ENCODE measurements around the gene KAT2B. TPM values are rescaled to one million over a fixed set of nuclear protein-coding genes. Genes with fewer than 3 reads are reported as not detected.

KAT2B gene
- total and polyA plus RNA-seq, 2 of the 8 experiments (the other 6 are each of a cell fraction or from before 2014, with no cell fraction given): 0.24 to 0.91 TPM

DNA sequence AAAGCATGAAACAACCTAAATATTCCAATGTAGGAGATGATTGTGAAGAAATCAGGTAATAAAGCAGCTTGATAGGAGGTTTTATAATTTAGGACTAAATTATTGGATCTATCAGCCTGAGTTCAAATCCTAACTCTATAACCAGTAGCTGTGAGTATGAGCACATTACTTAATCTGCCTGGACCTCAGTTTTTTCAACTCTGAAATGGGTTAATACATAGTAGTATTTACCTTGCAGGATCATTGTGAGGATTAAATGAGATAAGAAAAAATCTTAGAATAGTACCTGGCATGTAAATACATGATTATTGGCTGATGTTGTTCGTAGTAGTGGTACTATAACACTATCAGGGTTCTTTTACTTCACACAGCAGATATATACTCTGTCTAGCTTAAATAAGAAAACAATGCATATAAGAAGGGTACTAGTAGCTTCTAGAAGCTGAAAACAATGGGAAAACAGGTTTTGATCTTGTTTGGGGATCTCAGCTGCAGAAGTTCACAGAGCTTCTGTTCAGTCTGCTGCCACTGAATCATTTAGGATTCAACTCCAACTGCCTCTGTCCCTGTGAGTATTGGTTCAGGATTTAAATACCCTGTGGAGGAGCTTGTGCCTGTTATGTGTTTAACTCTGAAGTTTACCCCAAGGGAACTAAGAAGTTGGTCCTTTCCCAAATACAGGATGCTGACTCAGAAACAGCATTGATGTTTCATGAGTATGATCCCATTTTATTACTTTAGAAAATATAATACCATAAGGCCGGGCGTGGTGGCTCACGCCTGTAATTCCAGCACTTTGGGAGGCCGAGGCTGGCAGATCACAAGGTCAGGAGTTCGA, 34.2 kb downstream of the KAT2B start:
- H3K4me2 ChIP-seq (ENCODE audit: insufficient read depth in 1 of 2, low read depth in 2 of 2, low read length in 2 of 2): no peak overlapping the region
- no peak overlapping the region for H2BK12ac ChIP-seq (ENCODE audit: low read depth, low read length)
- no peak overlapping the region for H3K18ac ChIP-seq (ENCODE audit: extremely low read depth, low read length)
- H3K4ac ChIP-seq (replicated peaks; ENCODE audit: insufficient read length, low read depth, low read length): no peak overlapping the region
- H4K91ac ChIP-seq (replicated peaks; ENCODE audit: insufficient read length, low read length): no peak overlapping the region
- H4K20me1 ChIP-seq (replicated peaks in 1 of 2; ENCODE audit: control insufficient read depth in 1 of 2, insufficient read depth in 2 of 2, low read length in 2 of 2): no peaks in the 10 kb centered on the region
- H3K27me3 ChIP-seq (replicated peaks in 1 of 4; ENCODE audit: control insufficient read depth in 3 of 4, extremely low read depth in 1 of 4, insufficient read depth in 3 of 4, low read length in 3 of 4): peaks cover 1 to 4% (median 2%) of the 10 kb centered on the region in 4 experiments; a peak in 5 of 7 replicates
- no peaks in the 10 kb centered on the region for H3K79me1 ChIP-seq (ENCODE audit: low read depth, low read length)
- no peak overlapping the region for H3K23ac ChIP-seq (ENCODE audit: insufficient read length)
- ChIA-PET CTCF (ENCODE audit: partially characterized antibody) (interaction anchor here (1.0 kb wide), 1 partner anchor 17 kb away, joined by 3 read pairs; no protein-coding TSS in a partner anchor), POLR2A (ENCODE audit: partially characterized antibody) (no interaction called here)
- peaks cover 0 to 6% (median 4%) of the 10 kb centered on the region in 4 experiments; a peak in 3 of 7 replicates for H3K4me1 ChIP-seq (replicated peaks in 1 of 4; ENCODE audit: control insufficient read depth in 3 of 4, insufficient read depth in 4 of 4, low read length in 3 of 4)
- no peak overlapping the region for H3K27ac ChIP-seq (ENCODE audit: low read depth, low read length)
- H3K9me3 ChIP-seq (ENCODE audit: insufficient read depth in 2 of 2, low read depth in 1 of 2, low read length in 1 of 2): no peaks in the 10 kb centered on the region
- no peak overlapping the region for H3K14ac ChIP-seq (ENCODE audit: insufficient read length)
- H2BK20ac ChIP-seq (ENCODE audit: low read length): no peak overlapping the region
- H2AFZ ChIP-seq (ENCODE audit: low read length): no peak overlapping the region
- H3K79me2 ChIP-seq (ENCODE audit: control insufficient read depth in 1 of 2, insufficient read depth in 2 of 2, low read length in 2 of 2): no peaks in the 10 kb centered on the region
- WGBS, 2 experiments (ENCODE audit: extremely low coverage in 1 of 2, insufficient coverage in 1 of 2, insufficient read length in 1 of 2, insufficient replicate concordance in 2 of 2, low coverage in 1 of 2, low lambda C conversion rate in 2 of 2, missing lambda C conversion rate in 1 of 2): 95% methylated on average over 6 of the region's 6 CpGs; no CpG with 5 or more reads in 1 of the 2 experiments
- TF ChIP-seq RAD21 (IDR thresholded peaks at IDR 0.05 in 1 of 2, conservative IDR thresholded peaks at IDR 0.05 in 1 of 2; ENCODE audit: low read depth in 2 of 2, low read length in 2 of 2): no peak
- peak; percentile 59; the same call in 1 of the 2 replicates for TF ChIP-seq KDM1A (IDR thresholded peaks at IDR 0.05; ENCODE audit: borderline replicate concordance, low read length)
- H3K4me3 ChIP-seq (ENCODE audit: extremely low read depth in 1 of 4, insufficient read depth in 2 of 4, low read depth in 3 of 4, low read length in 4 of 4): no peak overlapping the region
- no peak overlapping the region for H3K56ac ChIP-seq (replicated peaks; ENCODE audit: insufficient read length, low read depth, low read length)
- H3K9ac ChIP-seq (replicated peaks in 1 of 4; ENCODE audit: extremely low read depth in 1 of 4, low read depth in 3 of 4, low read length in 3 of 4): no peak overlapping the region
- no peaks in the 10 kb centered on the region for H3K23me2 ChIP-seq (ENCODE audit: low read depth, low read length)
- H2BK5ac ChIP-seq (ENCODE audit: low read depth, low read length): no peak overlapping the region
- no peak overlapping the region for H2BK15ac ChIP-seq (ENCODE audit: low read length)
- H3K36me3 ChIP-seq (ENCODE audit: control insufficient read depth in 2 of 4, insufficient read depth in 4 of 4, low read length in 3 of 4): no peaks in the 10 kb centered on the region
- H4K8ac ChIP-seq (ENCODE audit: extremely low read depth, insufficient read depth, low read length): no peak overlapping the region
- no peak overlapping the region for H2AK5ac ChIP-seq (ENCODE audit: low read depth, low read length)
- DNase-seq (ENCODE audit: low read depth in 1 of 2, low spot score in 2 of 2) (no peak), FAIRE-seq (no peak)
- H2BK120ac ChIP-seq (replicated peaks; ENCODE audit: low read depth, low read length): no peak overlapping the region
- H4K5ac ChIP-seq (ENCODE audit: insufficient read length, low read depth, low read length): no peak overlapping the region
